Hematopoietic multipotent progenitor cell treated with erythropoietin and hydrocortisone succinate and interleukin-3 and kit ligand, for 6 days (in vitro differentiated cells): ENCODE data around the gene DYSF.

ENCODE experiments used
- DNase-seq: peaks from one replicate; pipeline ENCODE4 v3.0.0-alpha.2; 2015

Gene DYSF

DNA sequence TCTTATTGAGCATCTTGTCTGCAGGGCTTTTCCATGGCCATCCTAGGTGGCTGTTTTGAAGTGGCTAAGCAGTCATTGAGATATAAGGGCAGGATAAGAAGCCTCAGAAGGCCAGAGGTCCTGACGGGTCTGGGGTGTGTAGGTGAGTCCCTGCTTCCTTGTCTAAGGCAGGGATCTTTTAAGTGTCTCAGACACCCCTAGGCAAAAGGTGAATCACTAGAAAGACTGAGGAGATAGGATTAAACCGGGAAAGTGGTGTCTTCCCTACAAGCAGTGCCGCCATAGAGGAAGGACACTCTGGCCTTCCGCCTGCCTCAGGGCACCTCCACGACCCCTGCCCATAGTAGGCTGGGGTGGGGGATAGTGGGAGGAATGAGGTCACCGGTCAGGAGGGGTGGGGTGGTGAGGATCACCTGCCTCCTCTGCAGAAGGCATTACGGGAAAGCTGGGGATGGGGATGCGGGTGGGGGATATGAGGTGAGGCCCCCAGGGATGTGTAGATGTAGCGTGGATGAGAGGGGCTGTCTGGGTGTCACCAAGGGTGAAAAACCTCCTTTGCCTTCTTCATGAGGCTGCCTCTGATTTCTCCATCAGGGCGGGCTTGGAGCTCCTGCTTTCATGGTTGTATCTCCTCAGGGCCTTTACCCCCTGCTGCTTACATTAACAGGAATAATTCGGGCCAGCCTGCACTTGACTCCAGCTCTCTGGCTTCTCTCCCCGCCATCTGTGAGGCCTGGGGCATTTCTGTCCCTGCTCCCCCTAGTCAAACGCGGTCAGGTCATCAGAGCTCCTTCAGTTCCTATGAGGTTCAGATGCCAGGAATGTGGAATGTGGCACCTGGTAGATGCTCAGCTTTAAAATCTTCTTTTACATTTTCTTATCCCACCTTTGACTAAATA lies 244.0 kb downstream of the DYSF start:
- no peak for DNase-seq

DNA sequence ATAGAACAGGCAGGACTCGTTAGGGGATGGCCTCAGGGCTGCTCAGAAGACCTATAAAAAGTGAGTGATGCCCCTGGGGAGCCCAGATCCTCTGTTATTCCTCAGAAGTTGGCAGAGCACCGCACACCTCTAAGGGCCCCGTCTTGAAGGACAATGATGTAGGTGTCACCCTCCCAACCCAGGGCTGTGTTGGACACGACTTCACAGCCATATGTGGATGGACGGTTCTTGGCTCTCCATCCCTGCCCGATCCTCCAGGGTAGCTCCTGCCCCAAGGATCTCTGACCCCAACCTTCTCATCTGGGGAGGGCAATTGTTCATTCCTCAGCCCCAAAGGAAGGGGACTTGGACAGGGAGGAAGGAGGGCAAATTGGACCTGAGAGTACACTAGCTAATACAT lies 246.1 kb downstream of the DYSF start:
- no peak for DNase-seq

DNA sequence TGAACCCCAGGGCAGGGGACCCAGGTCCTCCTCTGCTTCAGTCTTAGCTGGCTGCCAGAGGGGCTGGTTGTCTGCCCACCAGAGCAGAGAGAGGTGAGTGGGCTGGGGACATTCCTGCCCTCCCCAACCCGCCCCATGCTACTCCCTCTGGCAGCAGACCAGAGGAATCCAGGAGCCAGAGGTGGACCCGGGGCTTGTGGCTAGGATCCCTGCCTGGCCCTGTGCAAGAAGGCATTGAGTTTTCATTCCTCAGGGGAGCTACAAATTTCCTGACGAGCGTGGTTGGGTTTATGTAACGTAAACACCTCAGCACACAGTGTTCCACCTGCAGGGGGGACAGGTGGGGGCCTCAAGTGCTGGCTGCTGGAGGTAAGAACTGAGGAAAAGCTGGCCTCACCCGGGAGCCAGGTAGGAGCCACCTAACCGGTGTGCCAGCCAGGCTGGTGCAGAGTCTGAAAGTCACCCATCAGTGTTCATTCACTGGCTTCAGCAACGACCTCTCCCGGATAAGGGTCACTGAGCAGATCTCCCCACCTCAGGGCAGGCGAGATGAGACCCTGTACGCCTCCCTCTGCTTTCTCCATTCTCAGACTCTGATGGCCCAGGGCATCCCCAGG lies 246.8 kb downstream of the DYSF start:
- DNase-seq: no peak

DNA sequence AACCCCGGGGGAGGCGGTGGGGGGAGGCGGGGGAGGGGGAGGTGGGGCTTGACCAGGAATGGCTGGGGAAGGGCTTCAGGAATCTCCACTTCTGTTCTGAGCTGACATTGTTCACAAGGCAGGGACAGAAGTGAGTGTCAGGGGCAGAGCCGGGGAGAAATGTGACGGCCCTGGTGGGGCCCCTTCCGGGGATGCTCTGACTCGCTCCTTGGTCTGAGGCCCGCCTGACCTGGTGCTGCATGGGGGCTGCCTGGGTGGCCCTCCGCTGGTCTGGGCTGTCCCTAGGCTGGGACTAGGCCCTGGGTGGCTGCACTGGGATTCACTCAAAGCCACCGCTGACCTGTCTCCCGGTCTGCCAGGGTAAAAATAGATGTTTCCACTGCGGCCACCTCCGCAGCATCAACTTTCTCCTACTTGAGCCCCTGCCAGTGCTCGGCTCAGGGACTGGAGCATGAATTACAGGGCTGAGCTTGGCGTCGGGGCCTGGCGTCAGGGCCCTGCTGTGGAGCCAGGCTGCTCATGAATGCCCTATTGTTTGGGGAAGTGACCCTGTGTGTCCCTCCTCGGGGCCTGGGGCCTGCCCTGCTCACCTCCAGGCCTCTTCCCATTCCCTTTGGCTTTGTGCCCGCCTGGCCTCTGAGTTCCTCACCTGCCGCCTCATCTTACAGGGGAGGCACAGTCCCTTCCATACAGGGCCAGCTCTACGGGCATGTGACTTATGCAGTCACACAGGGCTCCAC lies 247.5 kb downstream of the DYSF start:
- no peak for DNase-seq

DNA sequence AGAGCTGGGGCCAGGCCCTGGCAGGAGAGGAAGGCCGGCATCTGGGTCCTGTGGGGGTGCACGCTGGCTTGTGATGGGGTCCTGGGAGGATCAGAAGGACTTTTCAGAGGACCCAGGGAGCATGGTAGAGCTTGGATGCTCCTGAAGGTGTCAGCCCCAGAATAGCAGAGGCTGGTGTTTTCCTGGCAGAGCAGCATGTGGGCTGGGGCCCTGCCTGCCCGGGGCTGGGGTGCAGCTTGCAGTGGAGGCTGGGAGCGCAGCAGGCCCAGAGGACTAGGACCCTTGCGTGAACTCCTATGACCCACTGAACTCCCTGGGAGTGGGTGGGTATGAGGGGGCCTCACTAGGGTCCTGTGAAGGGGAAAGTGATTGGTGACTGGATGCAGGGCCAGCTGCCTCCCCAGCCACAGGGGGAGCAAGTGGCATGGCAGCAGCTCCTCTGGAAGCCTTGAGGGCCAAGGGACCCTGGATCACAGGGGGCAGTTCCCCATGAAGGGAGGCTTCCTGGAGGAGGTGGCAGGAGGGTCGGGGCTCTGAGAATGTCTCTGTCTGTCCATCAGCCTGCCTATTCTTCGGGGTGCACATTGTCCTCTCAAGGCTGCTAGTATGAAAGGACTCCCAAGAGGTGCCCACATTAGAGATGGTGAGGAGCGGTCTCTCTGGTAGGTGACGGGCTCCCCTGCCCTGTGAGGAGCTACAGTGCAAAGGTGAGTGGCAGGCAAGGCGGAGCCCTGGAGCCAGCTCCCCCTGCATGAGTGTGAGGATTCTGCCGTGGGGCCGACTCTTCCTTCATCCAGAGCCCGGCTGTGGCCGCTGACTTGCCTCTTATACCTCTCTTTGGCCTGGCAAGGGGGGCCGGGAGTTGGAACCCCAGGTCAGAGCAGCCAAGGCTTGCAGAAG lies 249.0 kb downstream of the DYSF start:
- DNase-seq: no peak

DNA sequence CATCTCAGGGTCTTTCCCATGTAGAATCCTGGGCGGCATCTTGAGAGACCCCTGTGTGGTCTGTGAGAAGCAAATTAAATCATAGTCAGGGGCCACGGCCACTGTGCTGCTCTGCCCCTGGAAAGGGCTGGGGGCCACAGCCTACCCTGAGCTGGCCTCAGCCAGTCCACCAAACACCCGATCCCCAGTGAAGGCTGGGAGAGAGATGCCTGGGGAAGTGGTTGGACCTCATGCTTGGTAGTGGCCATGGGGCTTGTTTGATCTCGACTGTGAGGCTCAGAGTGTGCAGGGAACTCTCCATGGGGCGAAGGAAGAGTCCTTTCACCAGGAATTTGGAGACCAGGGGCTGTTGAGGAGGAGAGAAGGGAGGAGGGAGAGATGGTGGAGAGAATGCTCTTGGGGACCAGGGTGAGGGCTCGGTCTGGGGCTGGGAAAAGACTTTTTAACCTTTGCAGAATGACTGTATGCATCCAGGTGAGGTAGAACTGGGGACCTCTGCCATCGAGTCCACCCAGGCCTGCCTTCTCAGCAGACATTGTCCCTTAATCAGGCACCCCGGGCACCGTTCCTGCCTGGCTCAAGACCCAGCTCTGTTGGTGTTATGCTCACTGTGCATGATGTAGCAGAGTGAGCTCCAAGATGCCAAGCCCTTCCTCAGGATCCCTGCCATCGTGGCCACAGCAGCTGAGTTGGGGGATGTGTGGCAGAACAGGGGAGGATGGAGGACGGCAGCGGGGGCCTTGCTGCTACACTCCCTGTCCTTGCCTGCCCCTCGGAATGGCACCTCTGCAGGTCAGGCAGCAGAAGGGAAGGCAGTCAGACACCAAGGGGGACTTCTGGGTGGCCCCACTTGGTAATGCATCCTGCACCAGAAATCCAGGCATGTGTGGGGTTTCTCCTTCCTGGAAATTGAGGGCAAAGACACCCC lies 249.9 kb downstream of the DYSF start:
- DNase-seq: no peak

DNA sequence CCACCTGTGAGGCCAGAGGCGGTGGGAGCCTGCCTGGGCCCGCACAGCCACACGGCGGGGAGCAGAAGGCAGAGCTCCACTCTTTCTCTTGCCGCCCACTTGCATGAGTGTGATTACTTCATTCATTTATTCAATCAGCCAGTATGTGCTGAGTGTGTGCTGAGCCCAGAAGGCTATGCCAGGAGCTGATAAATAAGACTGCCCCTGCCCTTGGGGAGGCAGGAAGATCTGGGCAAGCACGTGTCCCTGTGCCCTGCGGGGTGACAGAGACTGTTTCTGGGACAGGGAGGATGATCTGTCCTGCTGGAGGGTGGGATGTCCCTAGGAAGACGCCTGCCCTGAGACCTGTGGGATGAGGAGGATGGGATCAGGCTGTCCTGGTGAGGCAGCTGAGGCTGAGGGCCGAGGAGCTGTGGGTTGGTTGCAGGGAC lies 250.8 kb downstream of the DYSF start:
- no peak for DNase-seq

DNA sequence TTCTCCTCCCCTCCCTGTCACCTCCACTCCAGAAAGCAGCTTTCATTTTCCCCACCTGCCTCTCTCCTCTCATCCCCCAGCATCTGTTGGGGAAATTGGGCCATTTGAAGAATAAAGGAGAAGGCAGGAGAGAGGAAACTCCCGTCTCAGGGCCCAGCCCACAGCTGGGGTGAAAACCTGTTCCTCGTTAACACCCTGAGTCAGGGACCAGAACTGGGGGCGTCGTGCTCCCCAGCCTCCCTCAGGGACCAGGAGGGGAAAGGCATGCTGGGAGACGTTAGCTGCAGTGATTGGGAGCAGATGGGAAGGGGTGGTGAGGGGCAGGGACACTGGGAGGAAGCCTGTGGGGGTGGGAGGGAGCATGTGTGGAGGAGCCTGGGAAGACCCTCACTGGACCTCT lies 251.3 kb downstream of the DYSF start:
- no peak for DNase-seq

DNA sequence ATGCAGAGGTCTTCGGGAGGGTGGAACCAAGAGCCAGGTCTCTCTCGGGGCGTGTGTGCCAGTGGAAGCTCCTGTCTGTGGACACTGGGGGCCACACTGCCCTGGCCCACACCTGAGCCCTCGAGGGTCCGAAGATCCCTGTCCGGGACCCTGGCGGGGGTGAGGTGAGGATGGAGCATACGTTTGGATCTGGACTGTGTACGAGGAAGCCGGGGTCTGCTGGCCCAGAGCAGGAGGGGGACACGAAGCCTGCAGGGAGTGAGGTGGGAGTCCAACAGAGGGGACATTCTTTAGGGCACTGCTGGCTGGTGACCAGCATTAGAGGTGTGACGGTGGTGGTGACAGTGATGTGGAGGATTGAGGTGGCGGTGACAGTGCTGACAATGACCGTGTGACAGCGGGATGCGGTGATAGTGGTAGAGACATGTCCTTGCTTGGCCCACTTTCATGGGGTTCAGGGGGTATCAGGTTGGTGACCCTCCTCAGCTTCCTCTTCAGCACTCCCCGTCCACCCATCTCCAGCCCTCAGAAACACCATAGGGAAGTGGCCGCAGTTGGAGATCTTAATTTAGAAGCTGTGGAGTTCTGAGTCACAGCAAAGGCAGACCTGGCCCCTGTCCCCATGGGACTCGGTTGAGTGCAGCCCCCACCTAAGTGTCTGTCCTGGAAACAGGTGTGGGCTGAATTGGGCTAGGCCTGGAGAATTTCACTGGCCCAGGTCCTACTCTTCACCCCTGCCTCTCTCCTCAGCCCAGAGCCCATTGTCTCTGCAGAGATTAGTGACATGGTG lies 252.0 kb downstream of the DYSF start:
- DNase-seq: no peak

DNA sequence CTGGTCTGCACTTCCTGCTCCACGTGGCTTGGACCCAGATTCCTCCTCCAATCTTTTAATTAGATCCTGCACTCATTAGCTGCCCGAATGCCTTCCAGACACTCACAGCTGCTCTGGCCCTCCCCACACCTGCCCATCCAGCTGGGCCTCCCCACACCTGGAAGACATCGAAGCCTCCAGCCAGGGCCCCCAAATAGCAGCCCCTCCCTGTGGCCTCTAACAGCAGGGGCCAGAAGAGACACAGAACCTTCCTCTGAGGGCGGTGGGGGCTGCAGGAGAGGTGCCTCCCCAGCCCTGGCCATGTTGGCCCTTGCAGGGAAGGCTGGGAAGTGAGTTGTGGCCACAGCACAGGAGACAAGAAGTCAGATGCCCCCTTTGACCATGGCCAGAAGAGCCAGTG lies 252.8 kb downstream of the DYSF start:
- no peak for DNase-seq

DNA sequence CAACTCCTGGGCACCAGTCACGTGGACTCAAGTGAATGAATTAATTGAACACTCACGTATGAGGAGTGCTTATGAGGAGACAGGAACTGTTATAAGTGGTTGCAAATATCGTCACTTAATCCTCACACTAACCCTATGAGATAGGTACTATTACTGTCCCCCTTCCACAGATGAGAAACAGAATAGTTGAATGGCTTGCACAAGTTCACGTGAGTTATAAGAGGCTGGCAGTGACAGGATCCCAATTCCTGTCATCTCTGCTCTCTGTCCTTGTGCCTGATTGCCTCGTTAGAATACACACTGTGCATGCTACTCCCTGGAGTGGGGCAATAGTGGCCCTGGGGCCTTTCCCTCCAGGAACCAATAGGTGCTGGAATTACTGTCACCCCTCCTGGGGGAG lies 253.5 kb downstream of the DYSF start:
- DNase-seq: no peak

DNA sequence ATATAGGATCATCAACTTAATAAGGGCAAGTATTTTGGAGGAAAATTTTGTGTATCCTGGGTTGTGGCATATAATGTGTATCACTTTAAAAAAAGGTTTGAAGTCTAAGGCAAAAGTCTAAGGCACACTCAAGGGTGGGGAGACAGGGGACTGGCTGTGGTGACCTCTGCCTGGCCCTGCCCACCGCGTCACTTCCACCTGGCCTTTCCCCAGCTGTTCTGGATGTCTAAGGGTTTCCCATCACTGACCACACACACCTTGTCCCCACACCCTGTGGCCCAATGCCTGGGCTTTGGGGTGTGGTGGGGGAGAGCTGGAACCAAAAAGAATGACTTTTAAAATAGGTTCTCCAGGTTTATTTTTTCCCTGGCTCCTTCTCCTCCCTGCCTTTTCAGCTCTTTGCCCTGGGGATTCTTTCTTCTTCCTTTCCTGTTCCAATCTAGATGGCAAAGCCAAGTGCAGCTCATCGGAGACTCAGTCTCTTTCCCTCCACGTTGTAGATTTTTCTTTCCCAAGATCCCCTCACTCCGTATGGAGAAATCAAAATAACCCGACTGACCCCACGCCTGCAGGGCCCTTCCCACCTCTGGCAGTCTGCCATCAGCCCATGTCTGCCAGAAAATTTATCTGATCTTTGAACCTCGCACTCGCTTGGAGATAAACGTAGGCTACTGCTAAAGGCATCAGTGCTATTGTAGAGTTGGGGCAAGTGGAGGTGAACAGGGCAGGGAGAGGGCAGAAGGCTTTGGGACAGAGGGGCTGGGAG lies 257.2 kb downstream of the DYSF start:
- DNase-seq: no peak

DNA sequence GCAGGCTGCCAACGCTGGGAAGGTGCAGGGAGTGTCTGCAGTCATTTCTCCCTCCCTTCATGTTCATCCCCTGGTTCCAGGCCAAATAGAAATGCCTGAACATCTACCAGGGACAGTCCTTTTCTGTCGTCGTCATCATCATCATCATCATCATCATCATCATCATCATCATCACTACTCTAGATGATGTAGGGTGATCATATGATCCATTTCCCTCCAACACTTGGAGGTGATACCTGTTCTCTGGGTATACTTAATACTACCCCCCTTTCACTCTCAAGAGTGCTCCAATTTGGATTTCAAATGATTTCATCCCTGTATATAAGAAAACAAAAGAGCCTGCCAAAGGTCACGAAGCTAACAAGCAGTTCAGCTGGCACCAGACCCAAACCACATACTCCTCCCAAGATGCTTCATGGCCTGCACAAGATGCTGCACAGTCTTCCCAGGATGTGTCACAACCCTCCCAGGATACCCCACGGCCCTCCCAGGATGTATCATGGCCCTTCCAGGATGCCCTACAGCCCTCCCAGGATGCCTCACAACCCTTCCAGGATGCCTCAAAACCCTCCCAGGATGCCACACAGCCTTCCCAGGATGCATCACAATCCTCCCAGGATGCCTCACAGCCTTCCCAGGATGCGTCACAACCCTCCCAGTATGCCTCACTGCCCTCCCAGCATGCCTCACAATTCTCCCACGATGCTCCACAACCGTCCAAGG lies 257.9 kb downstream of the DYSF start:
- DNase-seq: no peak

DNA sequence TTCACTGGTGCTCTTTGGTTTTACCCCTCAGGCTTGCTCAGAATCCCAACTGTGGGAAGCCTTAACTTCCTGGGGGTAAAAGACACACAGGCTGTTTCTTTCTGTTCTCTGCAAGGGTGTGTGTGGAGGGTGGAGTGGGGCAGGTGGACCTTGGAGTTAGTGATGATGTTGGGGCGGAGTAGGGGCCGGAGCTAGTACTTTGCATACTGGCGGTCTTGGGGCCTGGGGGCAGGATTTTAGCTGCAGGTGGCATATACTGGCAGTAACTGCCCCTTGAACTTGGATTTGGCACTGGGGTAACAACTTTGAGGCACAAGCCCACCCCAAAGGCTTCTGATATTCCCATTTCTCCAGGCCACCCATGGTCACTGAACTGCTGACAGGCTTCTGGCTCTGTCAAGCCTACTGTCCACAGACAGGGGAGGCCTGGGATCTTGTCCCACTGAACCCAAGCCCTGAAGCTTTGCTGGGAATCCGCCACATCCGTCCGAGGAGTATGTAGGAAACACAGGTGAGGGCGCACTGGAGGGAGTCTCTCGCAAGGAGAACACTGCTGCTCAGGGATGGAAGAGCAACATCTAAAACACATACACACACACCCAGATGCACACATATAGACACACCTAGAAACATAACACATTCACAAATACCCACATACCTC lies 258.9 kb downstream of the DYSF start:
- no peak for DNase-seq

DNA sequence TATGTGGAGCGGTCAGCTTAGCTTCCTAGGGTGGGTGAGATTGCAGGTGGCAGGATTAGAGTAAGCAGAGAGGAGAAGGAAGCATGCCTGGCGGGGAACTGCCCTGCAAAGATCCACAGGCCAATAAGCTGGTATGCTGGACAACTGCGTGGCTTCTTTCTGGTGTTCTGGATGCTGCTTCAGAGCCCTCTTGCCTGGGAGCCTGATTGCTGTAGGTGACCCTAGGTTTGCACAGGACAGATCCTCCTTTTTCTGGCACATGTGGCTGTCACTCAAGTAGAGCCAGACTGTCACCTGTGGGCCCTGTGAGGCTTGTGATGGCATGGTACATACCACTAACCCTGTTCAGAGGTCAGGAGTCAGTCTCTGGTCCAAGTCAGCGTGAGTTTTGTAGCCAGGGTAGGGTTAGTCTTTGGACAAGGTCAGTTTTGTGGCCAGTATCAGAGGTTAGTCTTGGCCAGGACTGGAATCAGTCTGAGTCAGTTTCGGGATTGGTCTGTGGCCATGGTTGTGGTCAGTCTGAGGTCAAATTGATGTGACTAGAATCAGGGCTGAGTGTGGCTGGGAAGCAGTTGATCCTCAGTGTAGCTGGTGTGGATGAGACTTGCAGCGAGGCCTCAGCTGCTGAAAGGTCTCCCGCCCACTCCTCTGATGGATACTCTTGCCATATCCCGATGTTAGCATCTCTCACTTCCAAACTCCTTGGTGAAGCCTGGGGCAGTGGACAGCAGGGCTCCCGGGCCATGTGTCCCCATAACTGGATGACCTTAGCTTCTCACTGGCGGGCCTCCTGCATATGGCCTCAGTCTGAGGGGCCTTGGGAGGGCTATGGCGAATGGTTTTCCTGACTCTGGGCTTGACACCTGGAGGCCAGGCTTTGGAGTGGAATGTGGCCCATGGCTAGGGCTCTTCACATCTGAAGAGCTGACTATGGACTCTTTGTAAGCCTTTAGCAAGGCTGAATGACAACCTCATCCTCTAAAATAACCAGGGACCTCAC lies 260.5 kb downstream of the DYSF start:
- DNase-seq: no peak

DNA sequence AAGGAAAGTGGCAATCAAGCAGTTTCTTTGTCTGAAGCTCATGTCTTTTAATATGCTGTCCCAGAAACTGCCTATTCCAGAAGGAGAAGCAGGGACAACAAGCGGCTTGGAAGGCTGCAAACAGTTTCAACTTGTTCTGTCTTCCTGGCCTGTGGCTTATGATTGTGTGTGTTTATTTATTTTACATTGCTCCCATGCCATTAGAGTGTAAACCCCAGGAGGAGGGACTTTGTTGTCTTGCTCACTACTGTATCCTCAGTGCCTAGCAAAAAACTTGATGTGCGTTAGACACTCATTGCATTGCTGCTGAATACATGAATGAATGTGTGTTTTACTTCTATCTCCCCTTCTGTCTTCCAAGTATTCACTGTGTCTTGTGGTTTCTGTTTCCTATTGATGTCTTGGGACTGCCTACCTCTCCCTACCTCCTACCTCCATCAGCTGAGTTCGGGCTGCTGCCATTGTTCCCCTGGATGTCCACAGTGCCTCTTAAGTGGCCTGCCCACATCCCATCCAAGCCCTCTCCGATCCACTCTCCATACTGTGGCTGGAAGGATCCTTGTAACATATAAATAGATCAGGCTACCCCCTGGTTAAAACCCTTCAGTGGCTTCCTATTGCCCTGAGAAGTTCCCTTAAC lies 261.4 kb downstream of the DYSF start:
- DNase-seq: no peak

DNA sequence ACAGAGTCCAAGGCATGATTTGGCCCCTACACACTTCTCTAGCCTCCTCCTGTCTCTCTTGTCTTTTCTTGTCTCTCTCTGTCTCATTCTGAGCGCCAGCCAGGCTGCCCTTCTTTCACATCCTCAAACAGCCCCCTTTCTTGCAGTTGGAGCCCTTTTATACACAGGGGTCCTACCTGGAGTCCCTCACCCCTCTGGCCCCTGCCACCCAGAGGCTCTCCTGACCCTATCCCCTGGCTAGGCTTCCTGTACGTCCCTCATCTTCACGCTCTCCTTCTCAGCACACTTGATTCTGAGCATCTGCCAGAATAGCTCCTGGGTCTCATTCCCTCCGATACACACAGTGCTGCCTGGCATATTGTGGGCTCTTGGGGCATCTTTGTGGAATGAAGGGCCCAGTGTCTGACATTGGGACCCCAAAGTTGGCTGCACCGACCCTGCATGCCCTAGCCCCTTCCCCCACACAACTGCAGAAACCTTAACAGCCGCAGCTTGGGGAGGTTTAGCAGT lies 261.9 kb downstream of the DYSF start:
- DNase-seq: no peak
